H9 (cell line): ENCODE results near the gene MYOD1. TPM values are rescaled to one million over a fixed set of nuclear protein-coding genes. Genes with fewer than 3 reads are reported as not detected.

Experiments
- DNase-seq: peaks from one replicate; pipeline ENCODE4 v3.0.0-alpha.2; 2017
- H2AFZ ChIP-seq: one replicate; pipeline ENCODE4 v1.6.1; 2013; ENCODE audit warnings: mild to moderate bottlenecking, low read length, control low read depth, moderate library complexity
- H2AK5ac ChIP-seq: 2 replicates; pipeline ENCODE4 v1.6.1; 2013; ENCODE audit warnings: low read length, control low read depth, mixed read lengths; ENCODE audit not compliant: insufficient read length
- H2BK120ac ChIP-seq: one replicate; pipeline ENCODE4 v1.6.1; 2013; ENCODE audit warnings: low read depth, mild to moderate bottlenecking, low read length, control low read depth, inconsistent platforms; ENCODE audit not compliant: poor library complexity, severe bottlenecking
- H2BK12ac ChIP-seq: 2 replicates; pipeline ENCODE4 v1.6.1; 2013; ENCODE audit warnings: low read length, control low read depth, mixed read lengths, low read depth; ENCODE audit not compliant: insufficient read length
- H2BK15ac ChIP-seq: 2 replicates; pipeline ENCODE4 v1.6.1; 2013; ENCODE audit warnings: low read depth, low read length, control low read depth
- H2BK20ac ChIP-seq: one replicate; pipeline ENCODE4 v1.6.1; 2013; ENCODE audit warnings: low read depth, mild to moderate bottlenecking, low read length, control low read depth, inconsistent platforms; ENCODE audit not compliant: poor library complexity, severe bottlenecking
- H2BK5ac ChIP-seq: 2 replicates; pipeline ENCODE4 v1.6.1; 2013; ENCODE audit warnings: low read length, control low read depth, mixed read lengths; ENCODE audit not compliant: insufficient read length
- H3K14ac ChIP-seq: 2 replicates; pipeline ENCODE4 v1.6.1; 2013; ENCODE audit warnings: low read length, control low read depth; ENCODE audit not compliant: insufficient read depth
- H3K18ac ChIP-seq: 2 replicates; pipeline ENCODE4 v1.6.1; 2013; ENCODE audit warnings: low read depth, mild to moderate bottlenecking, mixed read lengths, low read length, control low read depth; ENCODE audit not compliant: insufficient read length
- H3K23ac ChIP-seq: 2 replicates; pipeline ENCODE4 v1.6.1; 2013; ENCODE audit warnings: low read length, control low read depth, mixed read lengths, low read depth; ENCODE audit not compliant: insufficient read length
- H3K23me2 ChIP-seq: 2 replicates; pipeline ENCODE4 v1.6.1; 2013; ENCODE audit warnings: low read depth, mild to moderate bottlenecking, mixed read lengths, low read length, control low read depth; ENCODE audit not compliant: insufficient read length, poor library complexity, severe bottlenecking
- H3K27ac ChIP-seq: 2 replicates; pipeline ENCODE4 v1.5.1; 2013; ENCODE audit warnings: low read length, control low read depth, mixed read lengths, low read depth; ENCODE audit not compliant: insufficient read length
- H3K27me3 ChIP-seq: 2 replicates; pipeline ENCODE4 v1.6.1; 2013; ENCODE audit warnings: low read length, control low read depth, inconsistent platforms; ENCODE audit not compliant: insufficient read depth
- H3K4ac ChIP-seq: 2 replicates; pipeline ENCODE4 v1.6.1; 2013; ENCODE audit warnings: low read depth, mild to moderate bottlenecking, control low read depth, inconsistent platforms, low read length, moderate library complexity
- H3K4me1 ChIP-seq: 2 replicates; pipeline ENCODE4 v1.6.1; 2013; ENCODE audit warnings: low read length, control low read depth, inconsistent platforms; ENCODE audit not compliant: insufficient read depth
- H3K4me2 ChIP-seq: 2 replicates; pipeline ENCODE4 v1.6.1; 2013; ENCODE audit warnings: low read length, control low read depth, mixed read lengths; ENCODE audit not compliant: insufficient read length, insufficient read depth
- H3K56ac ChIP-seq: 2 replicates; pipeline ENCODE4 v1.6.1; 2013; ENCODE audit warnings: low read depth, mild to moderate bottlenecking, mixed read lengths, low read length, control low read depth; ENCODE audit not compliant: insufficient read length
- H3K79me1 ChIP-seq: 2 replicates; pipeline ENCODE4 v1.6.1; 2013; ENCODE audit warnings: low read depth, mild to moderate bottlenecking, moderate library complexity, low read length, control low read depth, inconsistent platforms; ENCODE audit not compliant: insufficient read depth, poor library complexity, severe bottlenecking
- H3K79me2 ChIP-seq: 2 replicates; pipeline ENCODE4 v1.6.1; 2013; ENCODE audit warnings: low read length, control low read depth, inconsistent platforms; ENCODE audit not compliant: insufficient read depth
- H3K9ac ChIP-seq: 2 replicates; pipeline ENCODE4 v1.6.1; 2013; ENCODE audit warnings: low read length, control low read depth, mixed read lengths; ENCODE audit not compliant: insufficient read length; ENCODE audit errors: extremely low read depth
- H3K9me3 ChIP-seq: one replicate; pipeline ENCODE4 v1.6.1; 2013; ENCODE audit warnings: low read depth, low read length, inconsistent platforms; ENCODE audit not compliant: control insufficient read depth
- H3T11ph ChIP-seq: one replicate; pipeline ENCODE4 v1.6.1; 2013; ENCODE audit warnings: mild to moderate bottlenecking, low read length, control low read depth, inconsistent platforms
- H4K20me1 ChIP-seq: one replicate; pipeline ENCODE4 v1.6.1; 2013; ENCODE audit not compliant: control insufficient read depth, insufficient read length, insufficient read depth
- H4K5ac ChIP-seq: 2 replicates; pipeline ENCODE4 v1.6.1; 2013; ENCODE audit warnings: low read depth, mild to moderate bottlenecking, mixed read lengths, low read length, control low read depth; ENCODE audit not compliant: insufficient read length
- H4K8ac ChIP-seq: replicated peaks from 2 replicates; pipeline ENCODE4 v1.6.1; 2013; ENCODE audit warnings: low read length, control low read depth, mixed read lengths, low read depth; ENCODE audit not compliant: insufficient read length
- H4K91ac ChIP-seq: 2 replicates; pipeline ENCODE4 v1.6.1; 2013; ENCODE audit warnings: low read depth, mild to moderate bottlenecking, moderate library complexity, mixed read lengths, low read length, control low read depth; ENCODE audit not compliant: insufficient read length
- H3K27ac Mint-ChIP-seq, 3 experiments: 2 replicates in 2 of 3; 3 replicates in 1 of 3; pipeline ENCODE4 v1.8.0; 2020 to 2021; ENCODE audit warnings: mixed read lengths in 3 of 3, mild to moderate bottlenecking in 1 of 3, moderate library complexity in 1 of 3
- H3K27me3 Mint-ChIP-seq: 2 replicates; pipeline ENCODE4 v1.8.0; 2021; ENCODE audit warnings: low read depth, mild to moderate bottlenecking, moderate library complexity, mixed read lengths
- H3K36me3 Mint-ChIP-seq, 3 experiments: 2 replicates in 2 of 3; 3 replicates in 1 of 3; pipeline ENCODE4 v1.8.0; 2020 to 2021; ENCODE audit warnings: low read depth in 3 of 3, mixed read lengths in 3 of 3; ENCODE audit not compliant: insufficient read depth in 1 of 3
- H3K4me1 Mint-ChIP-seq, 2 experiments: 2 replicates each; pipeline ENCODE4 v1.8.0; 2020; ENCODE audit warnings: mixed read lengths in 2 of 2
- H3K4me3 Mint-ChIP-seq, 2 experiments: 2 replicates in 1 of 2; 3 replicates in 1 of 2; pipeline ENCODE4 v1.8.0; 2020 to 2021; ENCODE audit warnings: mild to moderate bottlenecking in 2 of 2, mixed read lengths in 2 of 2, moderate library complexity in 1 of 2
- H3K9me3 Mint-ChIP-seq, 2 experiments: 2 replicates in 1 of 2; 3 replicates in 1 of 2; pipeline ENCODE4 v1.8.0; 2020; ENCODE audit warnings: mild to moderate bottlenecking in 2 of 2, mixed read lengths in 2 of 2, moderate library complexity in 1 of 2
- CTCF ChIP-seq: fragments of 200-600 bp; sonication (generic); conservative IDR thresholded peaks from 3 replicates; pipeline ENCODE4 v1.8.0; 2021; ENCODE audit warnings: antibody characterized with exemption, mild to moderate bottlenecking
- WGBS: extraction: QIAGEN DNeasy Blood & Tissue Kit; methylation state at CpG from one replicate; pipeline ENCODE4 v1.1.7; 2013; ENCODE audit warnings: missing lambda C conversion rate, low lambda C conversion rate, mixed read lengths; ENCODE audit not compliant: insufficient read length; ENCODE audit errors: extremely low coverage; 5-methylcytosine and 5-hydroxymethylcytosine counted together
- total RNA-seq: library from RNA; stranded (reverse); gene quantifications from 2 replicates; pipeline ENCODE4 v1.2.1, GENCODE V29; 2021

The MYOD1 gene
- total RNA-seq, 1 experiment from 2014 or later, result not detected

- Histone ChIP-seq H3K18ac (no peak overlapping the region), H4K20me1 (no peaks in the 10 kb centered on the region), H2BK15ac (no peak overlapping the region), H2AK5ac (no peak overlapping the region), H4K5ac (no peak overlapping the region), H2BK120ac (no peak overlapping the region), H3K9me3 (no peaks in the 10 kb centered on the region), H3K9ac (no peak overlapping the region), H3T11ph (no peak overlapping the region), H3K4me1 (no peaks in the 10 kb centered on the region), H2BK12ac (no peak overlapping the region), H3K79me2 (no peaks in the 10 kb centered on the region), H2BK20ac (no peak overlapping the region), H3K23me2 (peaks cover 5% of the 10 kb centered on the region), H4K8ac (no peak overlapping the region), H2AFZ (no peak overlapping the region), H3K27me3 (peaks cover 31% of the 10 kb centered on the region), H3K14ac (no peak overlapping the region), H3K4me2 (no peak overlapping the region), H3K27ac (no peak overlapping the region), H2BK5ac (no peak overlapping the region), H3K79me1 (no peaks in the 10 kb centered on the region), H3K56ac (no peak overlapping the region), H3K23ac (no peak overlapping the region), H4K91ac (no peak overlapping the region), H3K4ac (no peak overlapping the region)
- DNase-seq, result no peak
- no peak for TF ChIP-seq CTCF
- peak overlapping the region in 1 of 2 experiments; percentile 57; a peak in 3 of 5 replicates for H3K4me3 Mint-ChIP-seq
- no CpG with 5 or more reads among the region's 12 CpGs for WGBS
- peaks cover 39% of the 10 kb centered on the region for H3K27me3 Mint-ChIP-seq
- peaks cover 2 to 7% of the 10 kb centered on the region in 2 experiments; a peak in 4 of 5 replicates for H3K9me3 Mint-ChIP-seq
- H3K36me3 Mint-ChIP-seq, result peaks cover 0 to 2% (median 0%) of the 10 kb centered on the region in 3 experiments; a peak in 1 of 7 replicates
- no peak overlapping the region for H3K27ac Mint-ChIP-seq
- H3K4me1 Mint-ChIP-seq, result peaks cover 2 to 20% of the 10 kb centered on the region in 2 experiments; a peak in 3 of 4 replicates
Observed at GRCh38 chr11:17736579-17736893, 17.2 kb downstream of the MYOD1 start.
